ENCODE results near the gene PGRMC1.

- TF ChIP-seq CTCF (IDR thresholded peaks at IDR 0.05) (no peak), SIN3A (IDR thresholded peaks at IDR 0.05; ENCODE audit: borderline replicate concordance, insufficient read depth, low read depth, low read length) (no peak), TCF7L2 (IDR thresholded peaks at IDR 0.05; ENCODE audit: low read depth, low read length) (no peak), REST (IDR thresholded peaks at IDR 0.05; ENCODE audit: insufficient read depth in 1 of 2, low read depth in 2 of 2, low read length in 1 of 2) (no peak), POLR2AphosphoS5 (IDR thresholded peaks at IDR 0.05; ENCODE audit: low read depth, low read length) (no peak)
These were observed 1.5 kb downstream of the PGRMC1 start for GRCh38 chrX:119237562-119237942.

All from Panc1 (cell line).